Osteoblast (primary cell): Measurements from ENCODE around the gene PTPRN2. TPM values are rescaled to one million over a fixed set of nuclear protein-coding genes. Genes with fewer than 3 reads are reported as not detected.

ENCODE experiments used
- DNase-seq: peaks from one replicate; pipeline ENCODE4 v3.0.0; 2011; ENCODE audit warnings: low spot score, mixed read lengths; ENCODE audit not compliant: insufficient read length; ENCODE audit errors: missing footprints
- H2AFZ ChIP-seq: 2 replicates; pipeline ENCODE4 v1.6.0; 2011; ENCODE audit warnings: mild to moderate bottlenecking, low read length
- H3K27ac ChIP-seq: 2 replicates; pipeline ENCODE4 v1.5.1; 2011; ENCODE audit warnings: mild to moderate bottlenecking, low read depth, low read length, moderate library complexity
- H3K27me3 ChIP-seq: 2 replicates; pipeline ENCODE4 v1.6.0; 2012; ENCODE audit warnings: mild to moderate bottlenecking, control low read depth, inconsistent platforms, low read length, moderate library complexity; ENCODE audit not compliant: insufficient read depth
- H3K36me3 ChIP-seq: 2 replicates; pipeline ENCODE4 v1.5.1; 2011; ENCODE audit warnings: mild to moderate bottlenecking, low read length, control low read depth, moderate library complexity; ENCODE audit not compliant: insufficient read depth
- H3K4me1 ChIP-seq: 2 replicates; pipeline ENCODE4 v1.5.1; 2011; ENCODE audit warnings: mild to moderate bottlenecking, low read length, control low read depth, moderate library complexity; ENCODE audit not compliant: insufficient read depth
- H3K4me2 ChIP-seq: 2 replicates; pipeline ENCODE4 v1.6.0; 2011; ENCODE audit warnings: mild to moderate bottlenecking, low read length; ENCODE audit not compliant: insufficient read depth
- H3K4me3 ChIP-seq: fragments of 200-600 bp; sonication (generic); 3 replicates; pipeline ENCODE4 v1.5.1; 2012; ENCODE audit warnings: mild to moderate bottlenecking, low read length, inconsistent platforms; ENCODE audit not compliant: insufficient read depth
- H3K79me2 ChIP-seq: 2 replicates; pipeline ENCODE4 v1.6.0; 2012; ENCODE audit warnings: mild to moderate bottlenecking, low read length, control low read depth, inconsistent platforms; ENCODE audit not compliant: insufficient read depth
- H3K9me3 ChIP-seq: 2 replicates; pipeline ENCODE4 v1.5.1; 2011; ENCODE audit warnings: low read depth, low read length, control low read depth
- H4K20me1 ChIP-seq: 2 replicates; pipeline ENCODE4 v1.6.0; 2012; ENCODE audit warnings: mild to moderate bottlenecking, low read length, control low read depth; ENCODE audit not compliant: insufficient read depth
- total RNA-seq: library from RNA; depleted of rRNA; stranded (reverse); fragments of >200 nt; gene quantifications from 2 replicates; pipeline ENCODE4 v1.2.3, GENCODE V29; 2012
- TF ChIP-seq, protein P1 (sequence below): IDR thresholded peaks from 2 replicates; pipeline ENCODE4 v1.5.1; 2011; ENCODE audit warnings: mild to moderate bottlenecking, low read depth, low read length, moderate library complexity; ENCODE audit errors: extremely low read depth

Gene PTPRN2
- total RNA-seq, 1 donor = 0.36 TPM

DNA sequence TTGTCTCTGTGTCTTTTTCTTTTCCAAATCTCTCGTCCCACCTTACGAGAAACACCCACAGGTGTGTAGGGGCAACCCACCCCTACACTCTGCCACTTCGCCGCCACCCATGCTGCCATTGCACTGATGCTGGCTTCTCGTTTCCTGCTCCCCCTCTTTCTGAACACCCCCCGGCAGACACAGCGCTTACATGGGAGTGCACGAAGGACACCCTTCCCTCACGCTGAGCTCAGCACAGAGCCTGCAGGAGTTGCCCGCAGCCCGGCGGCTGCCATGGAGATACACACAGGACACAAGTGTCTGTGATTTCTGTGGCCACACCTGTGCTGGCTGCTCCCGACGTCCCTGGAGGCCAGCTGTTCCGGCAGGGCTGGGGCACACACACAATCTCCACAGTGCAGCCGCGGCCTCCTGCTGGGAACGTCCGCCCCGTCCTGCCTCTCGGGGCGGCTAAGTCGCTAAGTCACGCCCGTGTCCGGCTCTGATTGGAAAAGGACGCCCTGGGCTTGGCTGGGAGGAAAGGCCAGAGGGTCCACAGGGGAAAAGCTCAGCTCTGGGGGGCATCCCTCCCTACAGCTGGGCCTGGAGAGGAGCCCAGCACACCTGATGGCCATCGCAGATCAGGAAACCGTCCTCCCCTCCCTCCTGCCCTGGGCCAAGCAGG lies 349.8 kb downstream of the PTPRN2 start:
- Histone ChIP-seq H3K4me2 (no peak overlapping the region), H3K79me2 (no peaks in the 10 kb centered on the region), H3K36me3 (no peaks in the 10 kb centered on the region), H3K4me3 (no peak overlapping the region), H2AFZ (no peak overlapping the region), H3K4me1 (no peaks in the 10 kb centered on the region), H3K9me3 (no peaks in the 10 kb centered on the region), H3K27me3 (no peaks in the 10 kb centered on the region), H3K27ac (no peak overlapping the region), H4K20me1 (no peaks in the 10 kb centered on the region)
- TF ChIP-seq, protein P1, sequence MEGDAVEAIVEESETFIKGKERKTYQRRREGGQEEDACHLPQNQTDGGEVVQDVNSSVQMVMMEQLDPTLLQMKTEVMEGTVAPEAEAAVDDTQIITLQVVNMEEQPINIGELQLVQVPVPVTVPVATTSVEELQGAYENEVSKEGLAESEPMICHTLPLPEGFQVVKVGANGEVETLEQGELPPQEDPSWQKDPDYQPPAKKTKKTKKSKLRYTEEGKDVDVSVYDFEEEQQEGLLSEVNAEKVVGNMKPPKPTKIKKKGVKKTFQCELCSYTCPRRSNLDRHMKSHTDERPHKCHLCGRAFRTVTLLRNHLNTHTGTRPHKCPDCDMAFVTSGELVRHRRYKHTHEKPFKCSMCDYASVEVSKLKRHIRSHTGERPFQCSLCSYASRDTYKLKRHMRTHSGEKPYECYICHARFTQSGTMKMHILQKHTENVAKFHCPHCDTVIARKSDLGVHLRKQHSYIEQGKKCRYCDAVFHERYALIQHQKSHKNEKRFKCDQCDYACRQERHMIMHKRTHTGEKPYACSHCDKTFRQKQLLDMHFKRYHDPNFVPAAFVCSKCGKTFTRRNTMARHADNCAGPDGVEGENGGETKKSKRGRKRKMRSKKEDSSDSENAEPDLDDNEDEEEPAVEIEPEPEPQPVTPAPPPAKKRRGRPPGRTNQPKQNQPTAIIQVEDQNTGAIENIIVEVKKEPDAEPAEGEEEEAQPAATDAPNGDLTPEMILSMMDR = no peak
- DNase-seq = peak; percentile 25

DNA sequence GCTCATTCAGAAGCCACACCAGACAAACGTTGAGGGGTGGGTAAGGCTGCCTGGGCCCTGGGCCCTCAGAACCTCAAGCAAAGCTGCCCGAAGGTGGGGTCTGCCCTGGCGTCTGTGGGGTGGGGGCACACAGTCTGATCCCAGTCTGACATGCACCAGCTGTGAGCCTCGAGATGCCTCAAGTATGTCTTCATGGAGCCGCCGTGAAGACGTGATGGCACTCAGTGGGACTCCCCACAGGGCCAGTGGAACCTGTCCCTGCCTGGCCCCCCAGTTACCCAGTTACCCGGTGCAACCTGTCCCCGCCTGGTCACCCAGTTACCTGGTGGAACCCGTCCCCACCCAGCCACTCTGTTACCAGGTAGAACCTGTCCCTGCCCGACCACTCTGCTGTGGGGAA lies 351.2 kb downstream of the PTPRN2 start:
- Histone ChIP-seq H3K4me1 (no peaks in the 10 kb centered on the region), H3K79me2 (no peaks in the 10 kb centered on the region), H3K27me3 (no peaks in the 10 kb centered on the region), H2AFZ (no peak overlapping the region), H3K4me3 (no peak overlapping the region), H3K9me3 (no peaks in the 10 kb centered on the region), H3K36me3 (no peaks in the 10 kb centered on the region), H3K4me2 (no peak overlapping the region), H4K20me1 (no peaks in the 10 kb centered on the region), H3K27ac (no peak overlapping the region)
- TF ChIP-seq, protein P1 = no peak
- DNase-seq = peak; percentile 31

DNA sequence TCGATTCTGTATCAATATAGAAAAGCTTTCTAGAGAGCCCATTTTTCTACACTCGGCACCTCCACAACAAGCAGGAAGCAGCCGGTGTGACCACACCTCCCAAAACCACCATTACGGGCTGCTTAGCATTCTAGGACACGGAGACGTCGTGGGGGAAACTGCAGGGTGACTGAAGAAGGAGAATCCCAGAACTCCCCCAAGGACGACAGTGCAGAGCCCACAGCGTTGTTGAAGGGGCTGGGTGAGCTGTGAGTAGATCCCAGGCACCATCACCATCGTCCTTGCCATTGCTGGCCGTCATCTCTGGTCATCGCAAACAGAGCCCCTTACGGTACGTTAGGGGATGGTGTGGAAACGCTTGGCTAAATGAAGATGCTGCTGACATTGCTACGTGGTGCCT lies 351.8 kb downstream of the PTPRN2 start:
- TF ChIP-seq, protein P1 = no peak
- Histone ChIP-seq H3K4me3 (no peak overlapping the region), H3K4me1 (no peaks in the 10 kb centered on the region), H3K9me3 (no peaks in the 10 kb centered on the region), H3K27me3 (no peaks in the 10 kb centered on the region), H2AFZ (no peak overlapping the region), H3K27ac (no peak overlapping the region), H3K79me2 (no peaks in the 10 kb centered on the region), H4K20me1 (no peaks in the 10 kb centered on the region), H3K4me2 (no peak overlapping the region), H3K36me3 (no peaks in the 10 kb centered on the region)
- DNase-seq = no peak

DNA sequence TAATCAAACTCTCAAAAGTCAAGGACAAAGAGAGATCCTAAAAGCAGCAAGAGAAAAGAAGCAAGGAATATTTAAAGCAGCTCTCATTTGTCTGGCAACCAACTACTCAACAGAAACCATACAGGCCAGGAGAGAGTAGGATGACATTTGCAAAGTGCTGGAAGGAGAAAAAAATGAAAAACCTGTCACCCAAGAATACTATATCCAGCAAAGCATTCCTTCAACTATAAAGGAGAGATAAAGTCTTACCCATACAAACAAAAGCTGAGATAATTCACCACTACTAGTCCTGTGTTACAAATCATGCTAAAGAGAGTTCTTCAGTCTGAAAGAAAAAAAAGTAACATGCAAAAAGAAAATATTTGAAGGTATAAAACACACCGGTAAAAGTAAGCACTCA lies 357.7 kb downstream of the PTPRN2 start:
- Histone ChIP-seq H3K36me3 (no peaks in the 10 kb centered on the region), H3K4me2 (no peak overlapping the region), H3K9me3 (no peaks in the 10 kb centered on the region), H3K27me3 (no peaks in the 10 kb centered on the region), H3K79me2 (no peaks in the 10 kb centered on the region), H4K20me1 (no peaks in the 10 kb centered on the region), H3K4me1 (no peaks in the 10 kb centered on the region), H3K4me3 (no peak overlapping the region), H2AFZ (no peak overlapping the region), H3K27ac (no peak overlapping the region)
- TF ChIP-seq, protein P1 = no peak
- DNase-seq = no peak
